ENCODE data around the gene NRXN2.

GRCh38 chr11:64760759-64761420 lies 37.9 kb upstream of the NRXN2 start:
- TF ChIP-seq CTCF (IDR thresholded peaks at IDR 0.05), result no peak
- TF ChIP-seq EZH2 (IDR thresholded peaks at IDR 0.05), result no peak
